Measurements from ENCODE around the gene AP3B1.

AP3B1 gene

GRCh38 chr5:78109891-78110324, 184.6 kb downstream of the AP3B1 start:
- Histone ChIP-seq H3K9me2 (replicated peaks; ENCODE audit: low read depth, low read length) (no peaks in the 10 kb centered on the region), H3K27me3 (ENCODE audit: insufficient read depth, low read length, poor library complexity, severe bottlenecking) (no peaks in the 10 kb centered on the region), H3K36me3 (ENCODE audit: insufficient read depth, low read length) (peaks cover 66% of the 10 kb centered on the region), H3K9ac (ENCODE audit: low read depth, low read length, poor library complexity, severe bottlenecking) (no peak overlapping the region), H4K20me1 (ENCODE audit: insufficient read depth, low read length, poor library complexity, severe bottlenecking) (no peaks in the 10 kb centered on the region), H3K4me1 (ENCODE audit: insufficient read depth, low read length, poor library complexity, severe bottlenecking) (peaks cover 4% of the 10 kb centered on the region), H3K79me2 (ENCODE audit: insufficient read depth, low read length) (no peaks in the 10 kb centered on the region), H2AFZ (ENCODE audit: low read length) (no peak overlapping the region), H3F3A (ENCODE audit: low read depth) (no peaks in the 10 kb centered on the region), H3K9me3 (ENCODE audit: insufficient read depth, low read depth, low read length) (no peaks in the 10 kb centered on the region), H3K4me2 (ENCODE audit: low read depth, low read length, poor library complexity, severe bottlenecking) (no peak overlapping the region), H3K4me3 (ENCODE audit: low read length, poor library complexity, severe bottlenecking) (no peak overlapping the region)
- TF ChIP-seq EZH2phosphoT487 (IDR thresholded peaks at IDR 0.05; ENCODE audit: borderline replicate concordance) (no peak), CTCF (conservative IDR thresholded peaks at IDR 0.05; ENCODE audit: low read length) (no peak)

- Histone ChIP-seq H3K4me2 (ENCODE audit: low read depth, low read length, poor library complexity, severe bottlenecking) (no peak overlapping the region), H4K20me1 (ENCODE audit: insufficient read depth, low read length, poor library complexity, severe bottlenecking) (no peaks in the 10 kb centered on the region), H3K27me3 (ENCODE audit: insufficient read depth, low read length, poor library complexity, severe bottlenecking) (no peaks in the 10 kb centered on the region), H2AFZ (ENCODE audit: low read length) (no peak overlapping the region), H3K79me2 (ENCODE audit: insufficient read depth, low read length) (no peaks in the 10 kb centered on the region), H3K4me3 (ENCODE audit: low read length, poor library complexity, severe bottlenecking) (no peak overlapping the region), H3K4me1 (ENCODE audit: insufficient read depth, low read length, poor library complexity, severe bottlenecking) (peaks cover 16% of the 10 kb centered on the region), H3K9ac (ENCODE audit: low read depth, low read length, poor library complexity, severe bottlenecking) (no peak overlapping the region), H3K36me3 (ENCODE audit: insufficient read depth, low read length) (peaks cover 53% of the 10 kb centered on the region), H3K9me3 (ENCODE audit: insufficient read depth, low read depth, low read length) (no peaks in the 10 kb centered on the region), H3F3A (ENCODE audit: low read depth) (0 out of 2 replicates have a peak, but pooled peaks cover 3% of the 10 kb centered on the region), H3K9me2 (replicated peaks; ENCODE audit: low read depth, low read length) (no peaks in the 10 kb centered on the region)
- TF ChIP-seq EZH2phosphoT487 (IDR thresholded peaks at IDR 0.05; ENCODE audit: borderline replicate concordance) = no peak
- no peak for TF ChIP-seq CTCF (conservative IDR thresholded peaks at IDR 0.05; ENCODE audit: low read length)
These were observed 185.9 kb downstream of the AP3B1 start for GRCh38 chr5:78108564-78108963.

GRCh38 chr5:78103232-78103918, 191.1 kb downstream of the AP3B1 start:
- Histone ChIP-seq H3K9me2 (replicated peaks; ENCODE audit: low read depth, low read length) (no peaks in the 10 kb centered on the region), H3K4me3 (ENCODE audit: low read length, poor library complexity, severe bottlenecking) (no peak overlapping the region), H3K4me1 (ENCODE audit: insufficient read depth, low read length, poor library complexity, severe bottlenecking) (peaks cover 11% of the 10 kb centered on the region), H3K27me3 (ENCODE audit: insufficient read depth, low read length, poor library complexity, severe bottlenecking) (no peaks in the 10 kb centered on the region), H3F3A (ENCODE audit: low read depth) (0 out of 2 replicates have a peak, but pooled peaks cover 3% of the 10 kb centered on the region), H4K20me1 (ENCODE audit: insufficient read depth, low read length, poor library complexity, severe bottlenecking) (no peaks in the 10 kb centered on the region), H3K9me3 (ENCODE audit: insufficient read depth, low read depth, low read length) (no peaks in the 10 kb centered on the region), H3K36me3 (ENCODE audit: insufficient read depth, low read length) (peaks cover 44% of the 10 kb centered on the region), H2AFZ (ENCODE audit: low read length) (no peak overlapping the region), H3K79me2 (ENCODE audit: insufficient read depth, low read length) (no peaks in the 10 kb centered on the region), H3K4me2 (ENCODE audit: low read depth, low read length, poor library complexity, severe bottlenecking) (no peak overlapping the region), H3K9ac (ENCODE audit: low read depth, low read length, poor library complexity, severe bottlenecking) (no peak overlapping the region)
- no peak for TF ChIP-seq CTCF (conservative IDR thresholded peaks at IDR 0.05; ENCODE audit: low read length)
- no peak for TF ChIP-seq EZH2phosphoT487 (IDR thresholded peaks at IDR 0.05; ENCODE audit: borderline replicate concordance)
